SK-N-SH (cell line): ENCODE results near the gene TMEM150C.

Experiments used
- NFIC ChIP-seq: IDR thresholded peaks from 2 replicates; pipeline ENCODE4 v1.4.0; 2012; ENCODE audit warnings: borderline replicate concordance
- TF ChIP-seq, protein P1 (sequence below): fragments of 200-600 bp; sonication (generic); IDR thresholded peaks from 2 replicates; pipeline ENCODE4 v1.6.1; 2017; ENCODE audit warnings: antibody characterized with exemption, mild to moderate bottlenecking, moderate library complexity
- TF ChIP-seq, protein P2 (sequence below): IDR thresholded peaks from 2 replicates; pipeline ENCODE4 v1.6.1; 2012; ENCODE audit warnings: mild to moderate bottlenecking, low read depth, low read length, moderate library complexity
- TF ChIP-seq, protein P3 (sequence below): IDR thresholded peaks from 2 replicates; pipeline ENCODE4 v1.4.0; 2012; ENCODE audit warnings: low read depth
- TF ChIP-seq, protein P4 (sequence below): fragments of 150-350 bp; IDR thresholded peaks from 2 replicates; pipeline ENCODE4 v1.6.1; 2016; ENCODE audit warnings: mild to moderate bottlenecking, low read depth, low read length
- TF ChIP-seq, protein P5 (sequence below): IDR thresholded peaks from 2 replicates; pipeline ENCODE4 v1.4.0; 2012; ENCODE audit warnings: low read depth, borderline replicate concordance

DNA sequence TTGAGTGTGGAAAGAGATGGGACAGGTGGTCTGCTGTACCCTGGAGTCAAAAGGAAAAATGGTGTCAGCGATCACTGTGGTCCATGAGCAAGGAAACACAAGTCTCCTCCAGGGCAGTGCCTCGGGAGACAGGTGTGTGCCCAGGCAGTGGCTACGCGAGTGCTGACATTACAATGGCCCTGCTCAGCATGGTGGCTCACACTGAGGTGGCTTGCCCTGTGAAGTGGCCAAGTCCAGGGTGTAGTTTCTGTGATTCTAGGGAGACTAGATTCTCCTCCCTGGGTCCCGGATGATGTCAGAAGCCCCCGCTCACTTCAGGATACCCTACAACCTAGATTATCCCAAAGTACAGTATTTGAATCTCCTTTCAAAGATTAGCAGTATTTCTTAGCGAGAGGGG, 44.8 kb upstream of the TMEM150C start:
- TF ChIP-seq, protein P1, sequence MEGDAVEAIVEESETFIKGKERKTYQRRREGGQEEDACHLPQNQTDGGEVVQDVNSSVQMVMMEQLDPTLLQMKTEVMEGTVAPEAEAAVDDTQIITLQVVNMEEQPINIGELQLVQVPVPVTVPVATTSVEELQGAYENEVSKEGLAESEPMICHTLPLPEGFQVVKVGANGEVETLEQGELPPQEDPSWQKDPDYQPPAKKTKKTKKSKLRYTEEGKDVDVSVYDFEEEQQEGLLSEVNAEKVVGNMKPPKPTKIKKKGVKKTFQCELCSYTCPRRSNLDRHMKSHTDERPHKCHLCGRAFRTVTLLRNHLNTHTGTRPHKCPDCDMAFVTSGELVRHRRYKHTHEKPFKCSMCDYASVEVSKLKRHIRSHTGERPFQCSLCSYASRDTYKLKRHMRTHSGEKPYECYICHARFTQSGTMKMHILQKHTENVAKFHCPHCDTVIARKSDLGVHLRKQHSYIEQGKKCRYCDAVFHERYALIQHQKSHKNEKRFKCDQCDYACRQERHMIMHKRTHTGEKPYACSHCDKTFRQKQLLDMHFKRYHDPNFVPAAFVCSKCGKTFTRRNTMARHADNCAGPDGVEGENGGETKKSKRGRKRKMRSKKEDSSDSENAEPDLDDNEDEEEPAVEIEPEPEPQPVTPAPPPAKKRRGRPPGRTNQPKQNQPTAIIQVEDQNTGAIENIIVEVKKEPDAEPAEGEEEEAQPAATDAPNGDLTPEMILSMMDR = no peak
- TF ChIP-seq, protein P2, sequence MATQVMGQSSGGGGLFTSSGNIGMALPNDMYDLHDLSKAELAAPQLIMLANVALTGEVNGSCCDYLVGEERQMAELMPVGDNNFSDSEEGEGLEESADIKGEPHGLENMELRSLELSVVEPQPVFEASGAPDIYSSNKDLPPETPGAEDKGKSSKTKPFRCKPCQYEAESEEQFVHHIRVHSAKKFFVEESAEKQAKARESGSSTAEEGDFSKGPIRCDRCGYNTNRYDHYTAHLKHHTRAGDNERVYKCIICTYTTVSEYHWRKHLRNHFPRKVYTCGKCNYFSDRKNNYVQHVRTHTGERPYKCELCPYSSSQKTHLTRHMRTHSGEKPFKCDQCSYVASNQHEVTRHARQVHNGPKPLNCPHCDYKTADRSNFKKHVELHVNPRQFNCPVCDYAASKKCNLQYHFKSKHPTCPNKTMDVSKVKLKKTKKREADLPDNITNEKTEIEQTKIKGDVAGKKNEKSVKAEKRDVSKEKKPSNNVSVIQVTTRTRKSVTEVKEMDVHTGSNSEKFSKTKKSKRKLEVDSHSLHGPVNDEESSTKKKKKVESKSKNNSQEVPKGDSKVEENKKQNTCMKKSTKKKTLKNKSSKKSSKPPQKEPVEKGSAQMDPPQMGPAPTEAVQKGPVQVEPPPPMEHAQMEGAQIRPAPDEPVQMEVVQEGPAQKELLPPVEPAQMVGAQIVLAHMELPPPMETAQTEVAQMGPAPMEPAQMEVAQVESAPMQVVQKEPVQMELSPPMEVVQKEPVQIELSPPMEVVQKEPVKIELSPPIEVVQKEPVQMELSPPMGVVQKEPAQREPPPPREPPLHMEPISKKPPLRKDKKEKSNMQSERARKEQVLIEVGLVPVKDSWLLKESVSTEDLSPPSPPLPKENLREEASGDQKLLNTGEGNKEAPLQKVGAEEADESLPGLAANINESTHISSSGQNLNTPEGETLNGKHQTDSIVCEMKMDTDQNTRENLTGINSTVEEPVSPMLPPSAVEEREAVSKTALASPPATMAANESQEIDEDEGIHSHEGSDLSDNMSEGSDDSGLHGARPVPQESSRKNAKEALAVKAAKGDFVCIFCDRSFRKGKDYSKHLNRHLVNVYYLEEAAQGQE = no peak
- no peak for TF ChIP-seq NFIC
- TF ChIP-seq, protein P3, sequence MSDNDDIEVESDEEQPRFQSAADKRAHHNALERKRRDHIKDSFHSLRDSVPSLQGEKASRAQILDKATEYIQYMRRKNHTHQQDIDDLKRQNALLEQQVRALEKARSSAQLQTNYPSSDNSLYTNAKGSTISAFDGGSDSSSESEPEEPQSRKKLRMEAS = no peak
- TF ChIP-seq, protein P4, sequence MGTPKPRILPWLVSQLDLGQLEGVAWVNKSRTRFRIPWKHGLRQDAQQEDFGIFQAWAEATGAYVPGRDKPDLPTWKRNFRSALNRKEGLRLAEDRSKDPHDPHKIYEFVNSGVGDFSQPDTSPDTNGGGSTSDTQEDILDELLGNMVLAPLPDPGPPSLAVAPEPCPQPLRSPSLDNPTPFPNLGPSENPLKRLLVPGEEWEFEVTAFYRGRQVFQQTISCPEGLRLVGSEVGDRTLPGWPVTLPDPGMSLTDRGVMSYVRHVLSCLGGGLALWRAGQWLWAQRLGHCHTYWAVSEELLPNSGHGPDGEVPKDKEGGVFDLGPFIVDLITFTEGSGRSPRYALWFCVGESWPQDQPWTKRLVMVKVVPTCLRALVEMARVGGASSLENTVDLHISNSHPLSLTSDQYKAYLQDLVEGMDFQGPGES = no peak
- TF ChIP-seq, protein P5, sequence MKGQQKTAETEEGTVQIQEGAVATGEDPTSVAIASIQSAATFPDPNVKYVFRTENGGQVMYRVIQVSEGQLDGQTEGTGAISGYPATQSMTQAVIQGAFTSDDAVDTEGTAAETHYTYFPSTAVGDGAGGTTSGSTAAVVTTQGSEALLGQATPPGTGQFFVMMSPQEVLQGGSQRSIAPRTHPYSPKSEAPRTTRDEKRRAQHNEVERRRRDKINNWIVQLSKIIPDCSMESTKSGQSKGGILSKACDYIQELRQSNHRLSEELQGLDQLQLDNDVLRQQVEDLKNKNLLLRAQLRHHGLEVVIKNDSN = no peak
